NCI-H460 (cell line): ENCODE data around the gene DCAF7. TPM values are rescaled to one million over a fixed set of nuclear protein-coding genes. Genes with fewer than 3 reads are reported as not detected.

Experiments used
- DNase-seq: peaks from one replicate; pipeline ENCODE4 v3.0.0-alpha.2; 2016; ENCODE audit warnings: low read depth; ENCODE audit errors: extremely low read depth
- total RNA-seq: library from RNA; depleted of rRNA; stranded (reverse); fragments of >200 nt; shearing (Covaris generic); gene quantifications from 2 replicates; pipeline ENCODE4 v1.2.3, GENCODE V29; 2014

DCAF7 gene
- total RNA-seq, 1 experiment from 2014 or later: 39.8 TPM

DNA sequence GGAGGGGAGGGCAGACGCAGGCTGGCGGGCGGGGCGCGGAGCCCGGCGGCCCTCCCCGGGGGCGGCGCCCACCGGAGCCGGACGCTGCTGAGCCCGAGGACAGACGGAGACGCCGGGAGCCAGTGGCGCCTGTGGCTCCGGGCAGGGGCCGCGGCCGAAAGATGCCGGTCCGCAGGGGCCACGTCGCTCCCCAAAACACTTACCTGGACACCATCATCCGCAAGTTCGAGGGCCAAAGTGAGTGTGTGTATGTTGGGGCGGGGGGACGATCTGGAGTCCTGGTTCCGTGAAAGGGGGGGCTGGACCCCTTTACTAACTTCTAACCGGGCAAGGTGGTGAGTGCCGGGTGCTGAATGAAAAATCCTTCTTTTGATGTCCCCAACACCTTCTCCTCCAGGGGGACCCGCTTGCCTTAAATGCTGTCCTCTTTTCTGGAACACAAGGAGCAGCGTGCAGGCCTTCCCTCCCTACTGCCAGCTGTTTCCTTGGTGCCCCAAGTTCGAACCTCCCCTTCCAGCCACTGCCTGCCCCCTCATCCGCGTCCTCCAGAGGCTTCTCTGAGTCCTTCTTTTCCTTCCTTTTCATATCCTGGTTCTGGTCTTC lies 26.9 kb upstream of the DCAF7 start, which contains the start of gene KCNH6:
TSS of gene KCNH6 (plus strand) at position 106 of the 603 bp plus-strand sequence. CDS start at position 162, 56 bp downstream.
- no peak for DNase-seq

DNA sequence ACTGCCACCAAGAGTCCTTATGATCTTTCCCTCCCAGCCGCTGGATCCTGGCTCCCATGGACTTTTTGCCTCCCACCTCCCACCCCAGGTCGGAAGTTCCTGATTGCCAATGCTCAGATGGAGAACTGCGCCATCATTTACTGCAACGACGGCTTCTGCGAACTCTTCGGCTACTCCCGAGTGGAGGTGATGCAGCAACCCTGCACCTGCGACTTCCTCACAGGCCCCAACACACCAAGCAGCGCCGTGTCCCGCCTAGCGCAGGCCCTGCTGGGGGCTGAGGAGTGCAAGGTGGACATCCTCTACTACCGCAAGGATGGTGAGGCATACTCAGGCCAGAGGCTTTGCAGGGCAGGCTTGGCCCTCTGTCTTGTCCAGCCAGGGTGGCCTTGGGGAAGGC lies 26.2 kb upstream of the DCAF7 start:
- no peak for DNase-seq

DNA sequence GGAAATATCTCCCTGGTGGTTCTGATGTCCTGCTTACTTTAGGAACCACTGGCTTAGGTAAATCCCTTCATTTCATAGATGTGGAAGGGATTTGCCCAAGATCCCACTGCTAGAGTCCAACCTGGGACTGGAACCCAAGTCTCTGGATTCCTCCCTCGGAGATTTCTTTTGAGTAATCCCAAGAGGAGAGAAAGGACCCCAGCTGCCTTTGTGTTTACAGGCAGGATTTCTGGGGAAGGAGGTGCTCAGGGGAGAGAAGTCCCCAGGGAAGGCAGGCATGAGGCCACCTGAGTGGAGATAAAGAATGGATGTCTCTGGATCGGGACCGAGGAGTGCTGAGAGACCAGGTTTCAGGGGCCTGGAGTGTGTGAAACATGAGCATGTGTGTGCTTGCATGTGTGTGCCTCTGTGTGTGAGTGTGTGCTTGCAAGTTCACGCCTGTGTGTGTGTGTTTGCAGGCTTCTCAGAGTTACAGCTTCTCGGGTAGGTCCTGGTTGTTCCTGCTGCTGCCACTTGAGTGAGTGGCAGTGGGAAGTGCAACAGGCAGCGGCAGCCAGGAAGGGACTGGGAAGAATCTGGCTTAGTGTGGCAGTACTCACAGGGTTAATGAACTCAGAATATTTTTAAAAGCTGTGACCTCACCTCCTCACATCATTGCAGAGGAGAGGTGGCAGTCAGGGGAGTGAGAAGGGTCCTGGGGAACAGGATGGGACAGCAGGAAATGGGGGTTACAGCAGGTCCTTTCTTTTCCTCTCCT lies 24.9 kb upstream of the DCAF7 start:
- DNase-seq: no peak

DNA sequence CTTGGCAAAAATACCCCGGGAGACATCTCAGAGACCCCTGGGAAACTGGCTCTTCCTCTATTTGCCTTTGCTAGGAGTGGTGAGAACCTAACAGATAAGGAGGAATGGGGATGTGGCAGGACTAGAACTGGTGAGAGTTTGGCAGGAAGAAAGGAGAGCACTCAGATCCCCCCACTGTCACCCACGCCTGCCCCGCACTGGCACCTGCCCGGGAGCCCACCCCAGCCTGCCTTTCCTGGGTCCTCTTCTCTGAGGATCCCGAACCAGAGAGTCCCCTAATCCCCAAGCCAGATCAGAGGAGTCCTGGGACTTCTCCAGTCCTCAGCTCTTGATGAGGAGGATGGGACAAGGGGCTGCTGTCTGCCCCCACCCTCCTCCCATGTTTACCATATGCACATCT lies 23.4 kb upstream of the DCAF7 start:
- DNase-seq: no peak

DNA sequence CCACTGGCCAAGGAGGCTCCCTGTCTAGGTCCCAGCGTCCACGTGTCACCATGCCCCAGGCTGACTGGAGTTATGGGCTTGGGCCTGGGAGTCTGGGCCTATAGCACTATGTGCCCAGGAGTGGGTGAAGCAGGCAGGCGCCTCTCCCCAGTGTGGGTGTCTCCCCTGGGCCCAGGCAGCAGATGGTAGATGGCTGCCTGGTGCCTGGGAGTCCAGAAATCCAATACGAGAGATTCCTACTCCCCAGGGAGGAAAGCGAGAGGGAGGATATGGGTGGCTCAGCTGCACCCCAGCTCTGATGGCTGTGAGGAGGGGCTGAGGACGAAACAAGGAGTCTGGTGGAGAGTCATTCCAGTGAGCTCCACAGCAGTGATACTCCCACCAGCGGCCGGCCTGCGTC lies 22.1 kb upstream of the DCAF7 start:
- no peak for DNase-seq

DNA sequence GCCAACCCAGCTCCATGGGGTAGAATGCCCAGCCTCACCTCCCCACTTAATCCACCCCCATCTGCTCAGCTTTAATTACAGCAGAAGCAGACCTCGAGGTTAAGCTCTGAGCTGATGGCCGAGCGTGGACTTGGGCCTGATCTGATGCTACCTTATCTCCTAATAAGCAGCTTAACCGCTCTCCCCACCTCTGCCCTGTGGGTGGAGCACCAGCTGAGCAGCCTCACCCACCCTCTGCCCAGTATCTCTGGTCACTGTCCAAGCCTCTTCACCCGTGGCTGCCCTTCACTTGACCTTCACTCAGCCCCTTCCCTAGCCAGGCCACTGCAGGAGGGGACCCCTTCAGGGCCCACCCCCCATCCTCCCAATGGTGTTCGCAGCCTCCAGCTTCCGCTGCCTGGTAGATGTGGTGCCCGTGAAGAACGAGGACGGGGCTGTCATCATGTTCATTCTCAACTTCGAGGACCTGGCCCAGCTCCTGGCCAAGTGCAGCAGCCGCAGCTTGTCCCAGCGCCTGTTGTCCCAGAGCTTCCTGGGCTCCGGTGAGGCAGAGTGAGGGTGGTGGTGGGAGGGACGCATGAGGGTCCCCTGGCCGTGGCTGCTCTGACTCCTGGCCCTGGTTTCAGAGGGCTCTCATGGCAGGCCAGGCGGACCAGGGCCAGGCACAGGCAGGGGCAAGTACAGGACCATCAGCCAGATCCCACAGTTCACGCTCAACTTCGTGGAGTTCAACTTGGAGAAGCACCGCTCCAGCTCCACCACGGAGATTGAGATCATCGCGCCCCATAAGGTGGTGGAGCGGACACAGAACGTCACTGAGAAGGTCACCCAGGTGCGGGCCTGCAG lies 20.3 kb upstream of the DCAF7 start:
- DNase-seq: no peak

DNA sequence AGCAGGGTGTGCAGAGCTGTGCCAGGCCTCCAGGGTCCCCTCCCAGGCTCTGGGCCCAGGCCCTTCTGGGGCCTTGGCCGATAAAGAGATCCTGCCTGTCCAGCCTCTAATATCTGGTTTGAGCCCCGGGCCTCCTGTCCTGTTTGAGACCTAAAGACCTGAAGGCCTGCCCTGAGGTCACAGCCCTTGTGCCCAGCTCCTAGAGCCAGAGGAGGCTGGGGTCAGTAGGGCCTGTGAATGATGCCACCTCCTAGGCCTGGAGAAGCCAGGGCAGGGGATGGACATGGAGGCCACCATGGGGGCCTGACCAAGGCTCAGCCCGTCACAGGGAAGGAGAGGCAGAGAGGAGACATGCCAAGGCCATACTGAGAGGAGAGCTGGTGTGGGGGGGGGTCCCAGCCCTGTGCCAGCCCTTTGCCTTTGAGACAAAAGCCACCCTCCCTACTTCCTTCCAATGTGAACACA lies 19.7 kb upstream of the DCAF7 start:
- no peak for DNase-seq

DNA sequence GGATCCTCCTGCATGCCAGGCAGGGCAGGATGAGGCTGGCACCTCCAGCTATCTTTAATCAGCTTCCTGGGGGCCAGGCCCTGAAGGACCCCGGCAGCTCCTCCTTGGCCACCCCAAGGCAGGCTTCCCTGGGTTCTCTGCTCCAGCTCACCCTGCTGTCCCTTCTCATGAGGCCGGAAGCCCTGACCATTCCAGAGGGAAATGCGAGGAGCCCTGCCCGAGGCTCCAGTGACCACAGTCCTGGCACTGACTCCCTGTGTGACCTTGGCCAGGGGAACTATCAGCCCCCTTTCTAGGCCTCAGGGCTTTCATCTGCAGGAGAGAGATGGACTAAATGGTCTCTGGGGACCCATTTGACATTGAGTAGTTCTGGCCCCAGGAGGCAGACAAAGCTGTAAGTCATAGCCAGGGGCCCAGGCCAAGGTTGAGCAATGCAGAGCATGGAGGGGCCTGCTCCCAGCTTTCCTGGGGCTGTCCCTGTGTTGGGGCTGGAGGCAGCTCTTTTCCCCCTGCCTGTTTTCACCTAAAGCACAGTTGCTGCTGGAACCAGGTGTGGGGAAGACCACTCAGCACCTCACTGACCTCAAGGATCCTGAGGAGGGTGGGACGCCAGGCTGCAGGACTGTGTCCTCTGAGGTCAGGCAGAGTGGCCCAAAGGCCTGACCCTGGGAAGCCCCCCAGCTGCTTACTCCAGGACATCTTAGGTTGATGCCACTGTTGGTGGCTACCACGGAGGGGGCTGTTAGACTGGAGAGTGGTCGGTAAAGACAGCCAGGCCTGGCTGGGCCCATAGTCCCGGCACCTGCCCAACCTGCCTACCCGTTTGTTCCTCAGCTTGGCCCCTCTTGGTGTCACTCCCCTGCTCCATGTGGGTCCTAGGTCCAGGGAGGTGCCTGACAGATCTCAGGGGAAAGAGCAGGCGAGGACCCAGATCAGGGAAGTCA lies 19.0 kb upstream of the DCAF7 start:
- DNase-seq: no peak

DNA sequence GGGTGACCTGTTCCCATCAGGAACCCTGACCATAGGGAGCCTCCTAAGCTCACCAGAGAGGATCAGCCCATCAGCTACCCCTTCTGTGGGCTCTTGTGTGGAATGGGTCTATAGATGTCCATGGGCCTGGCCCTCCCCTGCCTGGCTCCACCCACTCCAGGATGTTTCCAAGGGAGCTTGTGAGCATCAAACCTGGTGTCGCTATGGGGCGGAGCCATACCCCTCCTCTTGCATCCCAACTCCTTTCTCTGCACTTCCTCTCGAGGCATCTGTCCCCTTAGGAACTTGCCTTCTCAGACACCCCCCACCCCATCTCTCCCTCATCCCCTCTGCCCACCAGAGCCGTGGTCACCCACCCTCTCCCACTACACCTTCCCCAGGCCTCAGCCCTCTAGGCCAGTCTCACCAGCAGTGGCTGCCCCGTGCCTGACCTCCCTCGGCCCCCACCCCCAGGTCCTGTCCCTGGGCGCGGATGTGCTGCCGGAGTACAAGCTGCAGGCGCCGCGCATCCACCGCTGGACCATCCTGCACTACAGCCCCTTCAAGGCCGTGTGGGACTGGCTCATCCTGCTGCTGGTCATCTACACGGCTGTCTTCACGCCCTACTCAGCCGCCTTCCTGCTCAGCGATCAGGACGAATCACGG lies 16.7 kb upstream of the DCAF7 start:
- no peak for DNase-seq

DNA sequence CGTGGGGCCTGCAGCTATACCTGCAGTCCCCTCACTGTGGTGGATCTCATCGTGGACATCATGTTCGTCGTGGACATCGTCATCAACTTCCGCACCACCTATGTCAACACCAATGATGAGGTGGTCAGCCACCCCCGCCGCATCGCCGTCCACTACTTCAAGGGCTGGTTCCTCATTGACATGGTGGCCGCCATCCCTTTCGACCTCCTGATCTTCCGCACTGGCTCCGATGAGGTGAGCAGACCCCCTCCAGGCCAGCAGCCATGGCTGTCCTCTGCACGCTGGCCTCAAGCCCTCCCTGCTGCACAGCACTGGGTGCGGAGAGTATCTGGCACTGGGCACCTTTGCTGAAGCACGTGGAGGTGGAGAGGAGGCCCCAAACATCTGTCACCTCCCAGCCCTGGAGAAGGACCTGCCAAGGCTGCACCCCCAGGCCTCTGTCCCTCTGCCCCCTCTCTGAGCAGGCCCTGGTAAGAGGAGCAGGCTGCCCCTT lies 16.2 kb upstream of the DCAF7 start:
- no peak for DNase-seq

DNA sequence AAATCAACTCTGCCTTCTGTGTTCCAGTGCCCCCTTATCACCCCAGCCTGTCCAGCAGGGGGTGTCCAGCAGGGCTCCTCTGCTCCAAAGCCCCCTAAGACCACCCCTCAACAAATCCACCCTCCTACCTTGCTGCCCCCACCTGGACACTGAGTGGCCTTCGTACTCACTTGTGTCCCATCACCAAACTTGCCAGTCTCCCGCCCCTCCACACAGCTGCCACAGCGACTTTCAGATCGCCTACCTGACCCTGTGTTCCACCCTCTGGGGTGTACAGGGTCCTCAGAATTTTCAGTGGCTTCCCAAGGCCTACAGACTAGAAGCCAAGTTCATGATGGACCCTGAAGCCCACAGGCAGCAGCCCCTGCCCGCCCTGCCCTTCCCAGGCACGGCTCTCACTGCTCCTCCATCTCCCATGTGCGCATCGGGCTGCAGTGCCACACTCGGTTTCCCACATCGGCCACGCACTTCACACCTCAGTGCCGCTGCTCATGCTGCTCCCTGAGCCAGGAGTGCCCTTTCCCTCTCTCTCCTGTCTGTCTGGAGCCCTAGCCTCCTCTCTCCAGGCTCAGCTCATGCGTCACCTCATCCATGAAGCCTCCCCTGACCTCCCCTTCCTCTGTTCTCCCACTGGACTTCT lies 15.3 kb upstream of the DCAF7 start:
- DNase-seq: no peak

DNA sequence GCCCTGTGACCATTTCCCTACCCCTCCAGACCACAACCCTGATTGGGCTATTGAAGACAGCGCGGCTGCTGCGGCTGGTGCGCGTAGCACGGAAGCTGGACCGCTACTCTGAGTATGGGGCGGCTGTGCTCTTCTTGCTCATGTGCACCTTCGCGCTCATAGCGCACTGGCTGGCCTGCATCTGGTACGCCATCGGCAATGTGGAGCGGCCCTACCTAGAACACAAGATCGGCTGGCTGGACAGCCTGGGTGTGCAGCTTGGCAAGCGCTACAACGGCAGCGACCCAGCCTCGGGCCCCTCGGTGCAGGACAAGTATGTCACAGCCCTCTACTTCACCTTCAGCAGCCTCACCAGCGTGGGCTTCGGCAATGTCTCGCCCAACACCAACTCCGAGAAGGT lies 14.6 kb upstream of the DCAF7 start:
- no peak for DNase-seq

DNA sequence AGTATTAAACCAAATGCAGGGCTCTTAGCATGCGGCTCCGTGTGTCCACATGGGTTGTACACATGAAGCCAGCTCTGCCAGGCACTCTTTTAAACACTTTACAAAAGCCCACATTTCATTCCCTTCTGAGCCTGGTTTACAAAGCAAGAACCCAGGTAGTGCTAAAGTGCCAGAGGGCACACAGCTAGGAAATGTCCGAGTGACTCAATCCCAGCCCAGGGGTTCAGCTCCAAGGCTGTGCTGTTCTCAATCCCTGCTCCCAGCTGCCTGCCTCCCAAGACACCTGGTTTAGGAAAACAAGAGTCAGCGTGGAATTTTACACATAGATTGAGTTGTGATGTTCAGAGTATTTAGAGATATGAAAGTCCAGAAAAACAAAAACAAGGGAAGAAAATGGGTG lies 13.3 kb upstream of the DCAF7 start:
- no peak for DNase-seq

DNA sequence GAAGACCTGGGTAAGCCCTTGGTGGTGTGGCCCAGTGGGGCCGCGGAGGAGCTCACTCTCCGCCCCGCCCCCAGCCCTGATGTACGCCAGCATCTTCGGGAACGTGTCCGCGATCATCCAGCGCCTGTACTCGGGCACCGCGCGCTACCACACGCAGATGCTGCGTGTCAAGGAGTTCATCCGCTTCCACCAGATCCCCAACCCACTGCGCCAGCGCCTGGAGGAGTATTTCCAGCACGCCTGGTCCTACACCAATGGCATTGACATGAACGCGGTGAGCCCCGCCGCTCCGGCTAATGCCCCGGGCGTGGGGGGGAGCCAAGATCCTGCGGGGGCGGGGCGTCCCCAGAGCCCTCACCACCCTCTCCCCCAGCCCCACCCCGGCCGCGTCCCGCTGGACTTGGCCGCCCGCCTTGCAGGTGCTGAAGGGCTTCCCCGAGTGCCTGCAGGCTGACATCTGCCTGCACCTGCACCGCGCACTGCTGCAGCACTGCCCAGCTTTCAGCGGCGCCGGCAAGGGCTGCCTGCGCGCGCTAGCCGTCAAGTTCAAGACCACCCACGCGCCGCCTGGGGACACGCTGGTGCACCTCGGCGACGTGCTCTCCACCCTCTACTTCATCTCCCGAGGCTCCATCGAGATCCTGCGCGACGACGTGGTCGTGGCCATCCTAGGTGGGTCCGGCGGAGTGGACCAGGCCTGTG lies 12.1 kb upstream of the DCAF7 start:
- DNase-seq: no peak

DNA sequence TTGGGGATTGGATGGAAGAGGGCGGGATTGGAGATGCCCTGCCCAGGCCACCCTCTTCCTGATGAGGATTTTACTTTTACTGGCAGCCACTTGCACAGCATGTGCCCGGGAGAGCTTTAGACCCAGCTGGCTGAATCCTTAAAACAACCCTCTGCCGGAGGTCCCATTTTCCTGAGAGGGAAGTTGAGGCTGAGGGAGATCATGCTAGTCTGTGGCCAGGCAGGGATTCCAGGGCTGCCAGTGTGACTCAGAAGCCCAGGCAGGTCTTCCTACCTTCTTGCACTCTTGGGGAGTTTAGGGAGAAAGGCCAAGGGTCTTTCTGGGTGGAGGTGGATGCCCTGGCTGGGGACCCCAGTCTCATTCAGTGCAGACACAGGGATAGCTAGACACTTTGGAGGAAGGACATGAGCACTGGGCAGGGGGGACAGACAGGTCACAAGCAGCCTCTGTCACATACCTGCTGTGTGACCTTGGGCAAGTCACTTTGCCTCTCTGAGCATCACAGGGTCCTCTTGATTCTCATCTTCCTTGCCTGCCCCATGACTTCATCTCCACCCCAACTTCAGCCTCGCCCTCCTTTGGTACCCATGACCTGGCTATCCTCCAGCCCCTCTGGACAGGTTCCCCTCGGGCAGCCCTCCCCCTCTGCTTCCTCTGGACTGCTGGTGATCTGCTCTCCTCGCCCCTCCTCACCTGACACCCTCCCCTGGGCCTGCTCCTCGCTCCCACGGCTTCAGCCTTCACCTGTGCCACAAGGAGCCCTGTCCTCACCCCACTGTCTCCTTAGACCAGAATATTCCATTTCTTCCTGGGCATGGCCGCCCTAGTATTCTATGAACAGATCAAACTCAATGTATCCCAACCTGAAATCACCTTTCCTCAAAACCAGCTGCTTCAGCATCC lies 11.3 kb upstream of the DCAF7 start:
- no peak for DNase-seq

DNA sequence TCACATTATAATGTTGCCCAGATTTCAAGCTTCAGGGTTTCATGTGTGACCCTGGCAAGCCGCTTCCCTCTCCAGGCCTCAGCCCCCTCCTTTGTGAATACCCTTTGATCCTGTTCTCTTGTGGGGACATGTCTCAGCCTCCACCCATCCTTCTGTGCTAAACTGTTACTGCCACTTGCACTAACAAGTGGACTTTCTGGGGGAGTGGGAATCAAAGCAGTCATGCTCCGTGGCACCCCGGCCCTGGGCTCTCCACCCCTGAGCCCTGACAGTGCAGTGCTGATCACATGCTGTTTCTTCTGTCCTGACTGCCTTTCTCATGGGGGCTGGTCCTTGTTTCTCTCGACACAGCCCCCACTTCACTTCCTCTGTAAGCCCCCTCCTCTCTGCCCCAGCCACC lies 9.7 kb upstream of the DCAF7 start:
- DNase-seq: no peak

DNA sequence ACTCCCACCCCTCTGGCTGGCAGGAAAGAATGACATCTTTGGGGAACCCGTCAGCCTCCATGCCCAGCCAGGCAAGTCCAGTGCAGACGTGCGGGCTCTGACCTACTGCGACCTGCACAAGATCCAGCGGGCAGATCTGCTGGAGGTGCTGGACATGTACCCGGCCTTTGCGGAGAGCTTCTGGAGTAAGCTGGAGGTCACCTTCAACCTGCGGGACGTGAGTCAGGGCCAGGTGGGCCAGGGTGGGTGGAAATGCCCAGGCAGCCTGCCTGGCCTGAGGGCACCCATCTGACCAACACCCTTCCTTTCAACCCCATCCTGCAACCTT lies 8.1 kb upstream of the DCAF7 start:
- DNase-seq: no peak
